ENCODE measurements around the gene STN1. TPM values are rescaled to one million over a fixed set of nuclear protein-coding genes. Genes with fewer than 3 reads are reported as not detected.

The STN1 gene
- polyA plus RNA-seq, 12 donors = 15.8 to 25.2 (median 21.6) TPM; not detected in 1

Other genes starting within 250 kb of the STN1 start
- 100 to 1,000 TPM in 1 of 12 donors, 10 to 100 TPM in 11; 67.6 to 154 (median 81.6) TPM for gene SH3PXD2A, start 62.6 kb downstream of the STN1 start, polyA plus RNA-seq (ENCODE audit: insufficient read length in 12 of 12)
- 10 to 100 TPM in 11 of 12 donors, not detected in 1; 25.5 to 50.0 (median 30.9) TPM for gene SLK, start 49.0 kb upstream of the STN1 start, polyA plus RNA-seq (ENCODE audit: insufficient read length in 12 of 12)
- 100 to 1,000 TPM in 1 of 12 donors, 10 to 100 TPM in 2, 1 to 10 TPM in 3, under 1 TPM in 3, not detected in 3; 0.13 to 330 (median 1.5) TPM for gene COL17A1, start 167.7 kb upstream of the STN1 start, polyA plus RNA-seq (ENCODE audit: insufficient read length in 12 of 12)
- gene SFR1, start 204.0 kb upstream of the STN1 start, polyA plus RNA-seq (ENCODE audit: insufficient read length in 12 of 12) = 1 to 10 TPM in 11 of 12 donors, not detected in 1; 5.4 to 8.1 (median 7.0) TPM